Right cardiac atrium (tissue), 5 donors: ENCODE measurements around the gene ZPR1. TPM values are rescaled to one million over a fixed set of nuclear protein-coding genes. Genes with fewer than 3 reads are reported as not detected.

ENCODE experiments used
- ATAC-seq, 2 donors: fragments of 200-7000 bp; cut with Tn5 transposase; one replicate each; pipeline versions ENCODE4 v1.8.0 to v1.9.1; 2020; ENCODE audit warnings: moderate library complexity in 2 of 2, mild to moderate bottlenecking in 1 of 2
- DNase-seq, 3 donors: peaks; one replicate each; pipeline ENCODE4 v3.0.0-alpha.2; 2020
- H3K27ac ChIP-seq: one replicate; pipeline ENCODE4 v1.5.1; 2013; ENCODE audit warnings: mild to moderate bottlenecking, low read length, control low read depth, moderate library complexity
- H3K27me3 ChIP-seq: one replicate; pipeline ENCODE4 v1.6.1; 2013; ENCODE audit not compliant: control insufficient read depth, insufficient read depth
- H3K4me1 ChIP-seq: one replicate; pipeline ENCODE4 v1.6.1; 2013; ENCODE audit warnings: low read length; ENCODE audit not compliant: control insufficient read depth, insufficient read depth
- H3K4me3 ChIP-seq: one replicate; pipeline ENCODE4 v1.5.1; 2013; ENCODE audit warnings: low read length, control low read depth
- H3K9me3 ChIP-seq: one replicate; pipeline ENCODE4 v1.6.1; 2013; ENCODE audit warnings: low read length; ENCODE audit not compliant: control insufficient read depth
- whole genome bisulfite sequencing: extraction: QIAGEN DNeasy Blood & Tissue Kit; methylation state at CpG from one replicate; pipeline ENCODE4 v1.1.7; 2013; 5-methylcytosine and 5-hydroxymethylcytosine counted together
- intact Hi-C, 4 donors: fragments of 100-400 bp; cut with DNase I; formaldehyde crosslinking; loops; one replicate each; pipeline versions ENCODE4 v1.11.0 to v1.14.0; 2022 to 2023
- polyA plus RNA-seq: library from polyadenylated mRNA; stranded (reverse); fragments of 200-250 nt; gene quantifications from one replicate; pipeline ENCODE4 v1.2.3, GENCODE V29; 2013
- total RNA-seq, 4 donors: library from RNA; stranded (reverse); fragmentation: NEBNext Ultra II Directional; extraction: Animal tissue kit (Norgen Biotek cat#: 25700); gene quantifications; one replicate each; pipeline ENCODE4 v1.2.1, GENCODE V29; 2021
- donor health status: healthy with polysubstance abuse.
- donor health status: DM: no; HTN: yes; CAD: no.
- donor health status: DM: no; HTN: no; CAD: no.
- donor health status: DM: no; HTN: yes; CAD: no; lungs with severe emphysema.
- donor health status: DM: yes; HTN: yes; CAD: no.

ZPR1 gene
- total and polyA plus RNA-seq, 5 donors, result 9.6 to 30.3 (median 20.4) TPM

DNA sequence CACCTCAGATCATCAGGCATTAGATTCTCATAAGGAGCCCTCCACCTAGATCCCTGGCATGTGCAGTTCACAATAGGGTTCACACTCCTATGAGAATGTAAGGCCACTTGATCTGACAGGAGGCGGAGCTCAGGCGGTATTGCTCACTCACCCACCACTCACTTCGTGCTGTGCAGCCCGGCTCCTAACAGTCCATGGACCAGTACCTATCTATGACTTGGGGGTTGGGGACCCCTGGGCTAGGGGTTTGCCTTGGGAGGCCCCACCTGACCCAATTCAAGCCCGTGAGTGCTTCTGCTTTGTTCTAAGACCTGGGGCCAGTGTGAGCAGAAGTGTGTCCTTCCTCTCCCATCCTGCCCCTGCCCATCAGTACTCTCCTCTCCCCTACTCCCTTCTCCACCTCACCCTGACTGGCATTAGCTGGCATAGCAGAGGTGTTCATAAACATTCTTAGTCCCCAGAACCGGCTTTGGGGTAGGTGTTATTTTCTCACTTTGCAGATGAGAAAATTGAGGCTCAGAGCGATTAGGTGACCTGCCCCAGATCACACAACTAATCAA is 44.0 kb upstream of the ZPR1 start:
- ATAC-seq (no peak), DNase-seq (no peak)
- no peaks in the 10 kb centered on the region for H3K27me3 ChIP-seq
- intact Hi-C loops, result no loop called here
- no peak overlapping the region for H3K4me3 ChIP-seq
- H3K9me3 ChIP-seq, result no peaks in the 10 kb centered on the region
- WGBS, result 95% methylated on average over 7 of the region's 7 CpGs
- no peaks in the 10 kb centered on the region for H3K4me1 ChIP-seq
- H3K27ac ChIP-seq, result no peak overlapping the region

DNA sequence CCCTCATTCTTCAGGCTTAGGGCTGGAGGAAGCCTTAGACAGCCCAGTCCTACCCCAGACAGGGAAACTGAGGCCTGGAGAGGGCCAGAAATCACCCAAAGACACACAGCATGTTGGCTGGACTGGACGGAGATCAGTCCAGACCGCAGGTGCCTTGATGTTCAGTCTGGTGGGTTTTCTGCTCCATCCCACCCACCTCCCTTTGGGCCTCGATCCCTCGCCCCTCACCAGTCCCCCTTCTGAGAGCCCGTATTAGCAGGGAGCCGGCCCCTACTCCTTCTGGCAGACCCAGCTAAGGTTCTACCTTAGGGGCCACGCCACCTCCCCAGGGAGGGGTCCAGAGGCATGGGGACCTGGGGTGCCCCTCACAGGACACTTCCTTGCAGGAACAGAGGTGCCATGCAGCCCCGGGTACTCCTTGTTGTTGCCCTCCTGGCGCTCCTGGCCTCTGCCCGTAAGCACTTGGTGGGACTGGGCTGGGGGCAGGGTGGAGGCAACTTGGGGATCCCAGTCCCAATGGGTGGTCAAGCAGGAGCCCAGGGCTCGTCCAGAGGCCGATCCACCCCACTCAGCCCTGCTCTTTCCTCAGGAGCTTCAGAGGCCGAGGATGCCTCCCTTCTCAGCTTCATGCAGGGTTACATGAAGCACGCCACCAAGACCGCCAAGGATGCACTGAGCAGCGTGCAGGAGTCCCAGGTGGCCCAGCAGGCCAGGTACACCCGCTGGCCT is 42.5 kb upstream of the ZPR1 start:
- no peaks in the 10 kb centered on the region for H3K9me3 ChIP-seq
- H3K27ac ChIP-seq, result no peak overlapping the region
- ATAC-seq, result no peak
- intact Hi-C loops, result no loop called here
- WGBS, result 97% methylated on average over 17 of the region's 17 CpGs
- H3K27me3 ChIP-seq, result no peaks in the 10 kb centered on the region
- no peaks in the 10 kb centered on the region for H3K4me1 ChIP-seq
- DNase-seq, result peak in 1 of 3 donors; percentile 36
- no peak overlapping the region for H3K4me3 ChIP-seq

GRCh38 chr11:116829525-116830183 is 41.8 kb upstream of the ZPR1 start, which contains the start of gene APOC3:
Gene APOC3 (plus strand): TSS chr11:116829907. CDS start chr11:116830583, 676 bp downstream.
- Histone ChIP-seq H3K27ac (no peak within 1 kb of the TSS), H3K9me3 (no peaks in the 10 kb centered on the region), H3K4me3 (no peak within 1 kb of the TSS), H3K4me1 (no peaks in the 10 kb centered on the region), H3K27me3 (no peaks in the 10 kb centered on the region)
- intact Hi-C loops, result no loop called here
- ATAC-seq, result no peak
- 73% methylated on average over 9 of the region's 9 CpGs for WGBS
- DNase-seq, result no peak

DNA sequence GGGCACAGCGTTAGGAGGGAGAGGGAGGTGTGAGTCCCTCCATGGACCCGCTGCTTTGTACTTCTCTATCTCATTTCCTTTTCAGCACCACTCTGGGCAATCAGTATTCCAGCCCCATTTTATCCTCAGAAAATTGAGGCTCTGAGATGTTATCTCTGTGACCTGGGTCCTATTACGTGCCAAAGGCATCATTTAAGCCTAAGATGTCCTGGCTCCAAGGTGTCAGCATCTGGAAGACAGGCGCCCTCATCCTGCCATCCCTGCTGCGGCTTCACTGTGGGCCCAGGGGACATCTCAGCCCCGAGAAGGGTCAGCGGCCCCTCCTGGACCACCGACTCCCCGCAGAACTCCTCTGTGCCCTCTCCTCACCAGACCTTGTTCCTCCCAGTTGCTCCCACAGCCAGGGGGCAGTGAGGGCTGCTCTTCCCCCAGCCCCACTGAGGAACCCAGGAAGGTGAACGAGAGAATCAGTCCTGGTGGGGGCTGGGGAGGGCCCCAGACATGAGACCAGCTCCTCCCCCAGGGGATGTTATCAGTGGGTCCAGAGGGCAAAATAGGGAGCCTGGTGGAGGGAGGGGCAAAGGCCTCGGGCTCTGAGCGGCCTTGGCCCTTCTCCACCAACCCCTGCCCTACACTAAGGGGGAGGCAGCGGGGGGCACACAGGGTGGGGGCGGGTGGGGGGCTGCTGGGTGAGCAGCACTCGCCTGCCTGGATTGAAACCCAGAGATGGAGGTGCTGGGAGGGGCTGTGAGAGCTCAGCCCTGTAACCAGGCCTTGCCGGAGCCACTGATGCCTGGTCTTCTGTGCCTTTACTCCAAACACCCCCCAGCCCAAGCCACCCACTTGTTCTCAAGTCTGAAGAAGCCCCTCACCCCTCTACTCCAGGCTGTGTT is 41.1 kb upstream of the ZPR1 start:
- Histone ChIP-seq H3K27me3 (no peaks in the 10 kb centered on the region), H3K27ac (no peak overlapping the region), H3K4me3 (no peak overlapping the region), H3K4me1 (no peaks in the 10 kb centered on the region), H3K9me3 (no peaks in the 10 kb centered on the region)
- WGBS, result 63% methylated on average over 16 of the region's 16 CpGs
- DNase-seq, result no peak
- ATAC-seq, result no peak
- intact Hi-C loops, result no loop called here

GRCh38 chr11:116827461-116827860 is 39.6 kb upstream of the ZPR1 start:
- ATAC-seq (no peak), DNase-seq (no peak)
- Histone ChIP-seq H3K4me3 (no peak overlapping the region), H3K4me1 (no peaks in the 10 kb centered on the region), H3K27me3 (no peaks in the 10 kb centered on the region), H3K27ac (no peak overlapping the region), H3K9me3 (no peaks in the 10 kb centered on the region)
- 94% methylated on average over 6 of the region's 6 CpGs for WGBS
- intact Hi-C loops, result no loop called here

DNA sequence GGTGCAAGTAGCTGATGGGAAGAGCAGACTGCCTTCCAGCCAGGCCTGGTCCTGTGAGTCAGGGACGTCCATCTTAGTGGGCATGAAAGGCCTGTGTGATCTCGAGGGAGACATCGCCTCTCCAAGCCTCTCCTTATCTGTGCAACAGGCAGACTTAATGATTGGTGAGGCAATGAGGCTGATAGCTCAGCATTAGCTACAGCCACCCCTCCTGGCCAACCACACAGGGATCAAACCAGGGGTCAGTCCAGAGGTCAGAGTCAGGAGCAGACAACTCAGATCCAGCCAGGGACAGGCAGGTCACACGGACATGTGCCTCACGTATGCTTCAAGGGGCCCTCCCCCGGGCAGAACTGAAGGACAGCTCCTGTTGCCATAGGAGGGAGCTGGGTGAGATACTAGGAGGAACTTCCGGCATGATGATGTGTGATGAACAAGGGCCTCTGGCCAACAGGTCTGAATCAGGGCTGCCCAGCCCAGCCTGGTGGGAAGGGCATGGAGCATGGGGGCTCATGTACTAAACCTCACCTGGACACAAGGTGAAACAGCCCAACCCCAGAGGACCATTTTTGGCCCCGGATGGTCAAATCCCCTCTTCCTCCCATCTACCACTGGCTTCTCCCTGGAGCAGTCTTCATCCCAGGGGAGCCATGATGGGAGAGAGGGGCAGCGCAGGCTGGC is 39.1 kb upstream of the ZPR1 start:
- Histone ChIP-seq H3K4me1 (no peaks in the 10 kb centered on the region), H3K27me3 (no peaks in the 10 kb centered on the region), H3K4me3 (no peak overlapping the region), H3K9me3 (no peaks in the 10 kb centered on the region), H3K27ac (no peak overlapping the region)
- DNase-seq (no peak), ATAC-seq (no peak)
- WGBS, result 69% methylated on average over 9 of the region's 9 CpGs
- intact Hi-C loops, result no loop called here

- Histone ChIP-seq H3K27me3 (no peaks in the 10 kb centered on the region), H3K9me3 (no peaks in the 10 kb centered on the region), H3K4me3 (no peak overlapping the region), H3K27ac (no peak overlapping the region), H3K4me1 (no peaks in the 10 kb centered on the region)
- no peak for DNase-seq
- intact Hi-C loops, result no loop called here
- ATAC-seq, result no peak
- 78% methylated on average over 22 of the region's 22 CpGs for WGBS
These were observed 38.3 kb upstream of the ZPR1 start for GRCh38 chr11:116825854-116826750.

GRCh38 chr11:116825434-116825833 is 37.6 kb upstream of the ZPR1 start:
- no peaks in the 10 kb centered on the region for H3K9me3 ChIP-seq
- DNase-seq (no peak), ATAC-seq (no peak)
- intact Hi-C loops, result no loop called here
- no peak overlapping the region for H3K27ac ChIP-seq
- H3K4me1 ChIP-seq, result no peaks in the 10 kb centered on the region
- no peaks in the 10 kb centered on the region for H3K27me3 ChIP-seq
- 72% methylated on average over 5 of the region's 5 CpGs for WGBS
- no peak overlapping the region for H3K4me3 ChIP-seq

DNA sequence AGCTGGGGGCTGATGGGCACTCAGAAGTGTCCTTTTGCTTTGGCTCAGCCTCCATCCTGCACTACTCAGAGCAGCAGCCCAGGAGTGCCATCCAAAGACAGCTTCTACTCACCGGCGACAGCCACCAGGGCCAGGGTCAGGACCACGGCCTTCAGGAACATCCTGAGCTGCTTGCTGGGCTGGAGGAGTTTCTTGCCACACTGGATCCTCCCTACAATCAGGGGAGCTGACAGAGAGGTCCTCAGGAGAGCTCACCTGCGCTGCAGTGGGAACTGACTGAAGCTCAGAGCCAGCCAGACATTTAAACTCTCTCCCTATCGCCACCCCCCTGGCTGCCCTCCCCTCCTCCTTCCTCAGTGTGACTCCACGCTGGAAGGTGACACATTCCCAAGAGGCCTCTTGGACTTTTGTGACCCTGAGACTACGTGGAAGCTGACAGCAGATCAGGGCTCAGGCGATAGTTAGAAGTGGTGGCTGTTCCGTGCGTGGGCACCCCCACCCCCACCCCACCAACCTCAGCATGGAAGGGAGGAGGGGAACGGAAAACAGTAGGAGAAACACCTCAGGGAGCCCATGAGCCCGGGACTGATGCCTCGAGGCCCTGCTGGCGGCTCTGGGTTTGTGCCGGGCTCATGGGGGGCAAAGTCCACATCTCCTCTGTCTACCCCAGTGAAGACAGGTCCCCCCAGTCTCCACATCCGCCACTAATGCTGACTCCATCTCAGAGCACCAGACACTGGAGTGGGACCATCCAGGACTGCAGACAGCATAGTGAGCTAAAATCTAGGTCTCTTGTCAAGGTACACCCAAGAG is 35.4 kb upstream of the ZPR1 start, which contains the start of gene APOA4:
APOA4 (minus strand) TSS at position 274 of the 813 bp plus-strand sequence; CDS start at position 161, 113 bp downstream.
- WGBS, result 68% methylated on average over 16 of the region's 16 CpGs

More for the DNA sequence above, 35.4 kb upstream of the ZPR1 start, which contains the start of gene APOA4:
- Histone ChIP-seq H3K4me1 (no peaks in the 10 kb centered on the region), H3K27ac (no peak within 1 kb of the TSS), H3K27me3 (no peaks in the 10 kb centered on the region), H3K4me3 (no peak within 1 kb of the TSS), H3K9me3 (no peaks in the 10 kb centered on the region)
- ATAC-seq, result no peak
- DNase-seq, result no peak
- intact Hi-C loops, result no loop called here
